ENCODE data around the gene EIPR1.
"Not testable (repeated sequence)": the region's sequence is repeated elsewhere in the genome, so short reads cannot be mapped to it uniquely, and the experiment has no call there.

The EIPR1 gene

DNA sequence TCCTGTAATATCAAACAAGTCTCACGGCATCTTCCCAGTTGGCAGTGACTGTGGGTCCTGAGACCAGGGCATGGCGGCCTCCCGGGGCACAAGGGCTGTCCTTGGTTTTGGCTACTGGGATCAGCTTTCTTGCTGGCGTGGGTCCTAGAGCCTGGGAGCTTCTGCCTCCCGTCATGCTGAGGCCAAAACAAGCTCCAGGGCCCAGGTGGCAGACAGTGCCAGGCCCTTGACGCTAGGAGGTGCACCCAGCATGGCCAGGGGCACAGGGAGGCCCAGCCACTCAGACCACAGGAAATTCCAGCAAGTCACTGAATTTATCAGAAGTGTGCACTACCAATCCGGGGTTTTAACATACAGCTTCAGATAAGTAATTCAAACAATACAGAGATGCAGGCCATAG, 184.7 kb downstream of the EIPR1 start:
- no peak for DNase-seq (ENCODE audit: low read depth)

- no peak for DNase-seq (ENCODE audit: low read depth)
Measured at GRCh38 chr2:3192281-3192818, 185.3 kb downstream of the EIPR1 start.

DNA sequence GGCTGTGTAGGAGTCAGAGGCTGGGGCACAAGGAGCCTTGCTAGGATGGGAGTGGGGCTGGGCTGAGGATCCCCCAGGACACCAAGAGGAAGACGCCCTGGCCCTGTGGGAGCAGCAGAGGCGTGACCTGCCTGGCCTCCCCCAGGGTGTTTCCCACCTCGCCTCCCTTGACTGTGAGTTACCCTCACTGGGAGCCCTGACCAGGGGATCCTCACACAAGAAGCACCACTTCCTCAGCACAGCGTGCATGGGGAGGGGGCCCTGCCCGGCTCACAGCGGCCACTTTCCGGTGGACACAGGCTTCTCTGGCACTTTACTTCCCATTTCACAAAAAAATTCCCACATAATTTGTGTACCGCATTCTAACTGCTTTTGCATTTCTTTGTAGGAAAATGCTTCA, 187.7 kb downstream of the EIPR1 start:
- no peak for DNase-seq (ENCODE audit: low read depth)

DNA sequence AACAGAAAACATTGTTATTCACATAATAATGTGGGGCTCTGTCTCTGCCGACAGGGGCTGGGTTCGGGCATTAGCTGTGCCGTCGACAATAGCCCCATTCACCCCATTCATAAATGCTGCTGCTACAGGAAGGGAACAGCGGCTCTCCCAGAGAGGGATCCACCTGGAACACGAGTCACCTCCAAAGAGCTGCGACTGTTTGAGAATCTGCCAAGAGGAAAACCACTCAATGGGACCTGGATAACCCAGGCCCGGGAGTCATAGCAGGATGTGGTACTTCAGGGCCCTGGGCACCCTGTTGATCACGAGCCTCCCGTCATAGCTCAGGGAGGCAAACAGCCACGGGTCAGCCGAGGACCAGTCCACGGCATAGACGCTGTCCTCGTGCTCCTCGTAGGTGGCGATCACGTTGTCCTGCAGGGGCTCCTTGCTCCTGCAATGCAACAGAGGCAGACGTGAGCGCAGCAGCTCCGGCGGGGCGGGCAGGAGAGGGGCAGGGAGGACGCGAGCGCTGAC, 188.5 kb downstream of the EIPR1 start:
- no peak for DNase-seq (ENCODE audit: low read depth)

GRCh38 chr2:3188405-3188946, 189.1 kb downstream of the EIPR1 start:
- DNase-seq (ENCODE audit: low read depth) = no peak

DNA sequence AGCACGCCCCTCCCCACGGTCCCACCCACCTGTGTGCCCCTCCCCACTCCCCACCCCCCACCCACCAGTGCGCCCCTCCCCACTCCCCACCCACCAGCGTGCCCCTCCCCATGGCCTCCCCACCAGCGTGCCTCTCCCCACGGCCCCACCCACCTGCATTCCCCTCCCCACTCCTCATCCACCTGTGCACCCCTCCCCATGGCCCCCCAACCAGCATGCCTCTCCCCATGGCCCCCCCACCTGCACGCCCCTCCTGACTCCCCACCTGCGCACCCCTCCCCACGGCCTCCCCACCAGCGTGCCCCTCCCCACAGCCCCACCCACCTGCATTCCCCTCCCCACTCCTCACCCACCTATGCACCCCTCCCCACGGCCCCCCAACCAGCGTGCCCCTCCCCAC, 190.2 kb downstream of the EIPR1 start:
- no peak for DNase-seq (ENCODE audit: low read depth)

DNA sequence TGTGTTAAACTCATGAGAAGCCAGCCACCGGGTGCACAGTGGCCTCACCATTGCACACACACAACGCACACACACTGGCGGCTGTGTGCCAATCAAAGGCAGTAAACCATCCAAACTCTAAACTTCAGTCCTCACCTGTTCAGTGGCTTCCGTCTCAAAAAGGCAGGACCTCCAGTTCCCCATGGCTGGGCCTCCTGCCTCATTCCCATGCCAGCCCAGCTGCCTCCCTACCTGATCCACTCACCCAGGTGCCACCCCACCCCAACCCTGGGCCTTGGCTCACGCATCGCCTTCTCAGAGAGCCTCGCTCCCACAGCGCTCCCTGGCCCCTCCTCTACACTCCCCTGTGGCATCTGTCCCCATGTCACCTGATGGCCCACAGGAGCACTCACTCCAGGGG, 190.9 kb downstream of the EIPR1 start:
- no peak for DNase-seq (ENCODE audit: low read depth)

DNA sequence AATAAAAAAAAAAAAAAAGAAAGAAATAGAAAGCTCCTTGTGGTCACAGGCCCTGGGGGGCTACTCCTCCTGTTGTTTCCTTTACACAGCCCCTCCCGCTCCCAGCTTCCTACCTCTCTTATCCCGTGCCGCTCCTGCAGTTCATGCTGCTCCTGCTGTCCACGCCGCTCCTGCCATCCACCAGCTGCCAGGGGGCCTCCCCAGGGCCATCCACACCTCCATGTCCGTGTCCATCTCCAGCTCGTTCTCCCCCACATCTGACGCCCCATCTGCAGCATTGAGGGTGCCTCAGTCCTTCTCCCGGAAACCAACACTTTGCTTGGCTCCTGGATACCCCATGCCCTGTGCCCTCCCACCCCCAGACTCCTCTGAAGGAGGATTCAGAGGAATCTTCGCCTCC, 191.7 kb downstream of the EIPR1 start:
- DNase-seq (ENCODE audit: low read depth) = no peak

DNA sequence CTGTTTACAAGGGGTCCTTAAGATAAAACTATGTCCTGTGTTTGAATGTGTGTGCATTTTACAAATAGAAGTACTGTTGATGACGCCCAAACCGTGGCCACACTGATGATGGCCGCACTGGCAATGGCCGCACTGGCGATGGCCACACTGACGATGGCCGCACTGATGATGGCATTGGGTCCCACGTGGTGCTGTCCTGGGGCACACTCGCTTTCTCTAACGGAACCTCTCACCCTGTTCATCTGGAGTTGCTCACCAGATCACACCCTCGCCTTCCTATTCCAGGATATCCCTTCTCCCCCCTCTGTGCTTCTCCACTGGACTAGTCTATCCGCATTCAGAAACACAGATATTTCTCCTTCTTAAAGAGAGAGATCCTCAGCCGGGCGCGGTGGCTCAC, 192.4 kb downstream of the EIPR1 start:
- DNase-seq (ENCODE audit: low read depth) = no peak

DNA sequence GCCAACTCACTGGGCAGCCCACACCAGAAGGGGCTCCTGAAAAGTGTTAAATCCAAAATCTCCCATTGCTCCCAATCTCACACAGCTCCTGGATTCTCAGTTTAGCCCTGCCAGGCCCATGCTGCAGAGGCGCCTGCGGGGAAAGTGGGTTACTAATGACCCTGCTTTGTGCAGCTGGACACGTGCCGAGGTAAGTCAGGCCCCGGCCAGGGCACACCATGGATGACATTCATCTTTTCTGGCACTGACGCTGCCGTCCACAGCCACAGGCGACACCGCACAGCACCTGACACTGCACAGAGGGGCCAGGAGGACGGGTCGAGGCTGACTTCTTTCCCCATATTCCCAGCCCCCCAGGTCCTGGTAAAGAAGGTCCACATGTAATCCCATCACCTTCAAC, 193.5 kb downstream of the EIPR1 start:
- no peak for DNase-seq (ENCODE audit: low read depth)

- DNase-seq (ENCODE audit: low read depth) = no peak
Measured at GRCh38 chr2:3183766-3184165, 193.9 kb downstream of the EIPR1 start.

- no peak for DNase-seq (ENCODE audit: low read depth)
Measured at GRCh38 chr2:3182848-3183247, 194.8 kb downstream of the EIPR1 start.

DNA sequence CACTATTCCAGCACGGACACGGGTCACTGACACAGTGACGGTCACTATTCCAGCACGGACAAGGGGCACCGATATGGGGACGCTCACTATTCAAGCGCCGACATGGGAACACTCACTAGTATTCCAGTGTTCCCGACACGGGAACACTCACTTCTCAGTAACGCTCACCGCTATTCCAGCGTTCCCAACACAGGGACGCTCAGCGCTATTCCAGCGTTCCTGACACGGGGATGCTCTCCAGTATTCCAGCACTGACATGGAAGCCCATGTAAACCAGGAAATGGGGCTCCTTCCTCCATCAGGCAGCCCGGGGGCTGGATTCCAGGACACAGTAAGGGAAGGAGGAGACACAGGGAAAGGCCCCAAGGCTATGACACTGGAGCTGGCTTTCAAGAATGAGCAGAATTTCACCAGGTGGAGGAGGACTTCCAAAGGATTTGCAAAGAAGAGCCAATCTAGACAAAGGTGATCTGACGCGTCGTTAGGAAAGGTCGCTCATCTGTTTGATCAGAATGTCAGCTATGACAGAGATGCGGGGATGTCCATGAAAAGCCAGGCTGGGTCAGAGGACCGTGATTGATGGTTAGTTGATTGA, 196.1 kb downstream of the EIPR1 start:
- no peak for DNase-seq (ENCODE audit: low read depth)

GRCh38 chr2:3180909-3181221, 196.8 kb downstream of the EIPR1 start:
- DNase-seq (ENCODE audit: low read depth) = not testable (repeated sequence)

GRCh38 chr2:3180082-3180908, 197.3 kb downstream of the EIPR1 start:
- DNase-seq (ENCODE audit: low read depth) = no peak

GRCh38 chr2:3179626-3180025, 198.0 kb downstream of the EIPR1 start:
- no peak for DNase-seq (ENCODE audit: low read depth)

DNA sequence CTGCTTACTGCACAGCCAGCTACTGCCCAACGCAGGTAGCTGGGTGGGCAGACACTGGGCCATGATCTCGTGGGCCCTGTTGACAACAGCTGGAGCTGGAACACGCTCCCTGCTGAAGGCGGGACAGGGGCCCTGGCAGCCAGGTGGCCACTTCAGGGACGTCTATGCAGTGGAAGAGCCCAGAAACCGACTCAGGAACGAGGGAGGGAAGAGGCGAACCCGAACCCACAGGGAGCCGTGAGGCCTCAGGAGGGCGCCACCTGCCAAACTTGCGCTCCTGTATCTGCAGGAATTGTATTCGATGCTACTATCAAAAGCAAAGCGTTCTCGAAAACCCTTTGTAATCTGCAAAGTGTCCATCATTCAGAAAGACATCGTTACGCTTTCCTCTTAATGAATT, 198.4 kb downstream of the EIPR1 start:
- no peak for DNase-seq (ENCODE audit: low read depth)

- DNase-seq (ENCODE audit: low read depth) = no peak
Measured at GRCh38 chr2:3178578-3179031, 199.0 kb downstream of the EIPR1 start.

DNA sequence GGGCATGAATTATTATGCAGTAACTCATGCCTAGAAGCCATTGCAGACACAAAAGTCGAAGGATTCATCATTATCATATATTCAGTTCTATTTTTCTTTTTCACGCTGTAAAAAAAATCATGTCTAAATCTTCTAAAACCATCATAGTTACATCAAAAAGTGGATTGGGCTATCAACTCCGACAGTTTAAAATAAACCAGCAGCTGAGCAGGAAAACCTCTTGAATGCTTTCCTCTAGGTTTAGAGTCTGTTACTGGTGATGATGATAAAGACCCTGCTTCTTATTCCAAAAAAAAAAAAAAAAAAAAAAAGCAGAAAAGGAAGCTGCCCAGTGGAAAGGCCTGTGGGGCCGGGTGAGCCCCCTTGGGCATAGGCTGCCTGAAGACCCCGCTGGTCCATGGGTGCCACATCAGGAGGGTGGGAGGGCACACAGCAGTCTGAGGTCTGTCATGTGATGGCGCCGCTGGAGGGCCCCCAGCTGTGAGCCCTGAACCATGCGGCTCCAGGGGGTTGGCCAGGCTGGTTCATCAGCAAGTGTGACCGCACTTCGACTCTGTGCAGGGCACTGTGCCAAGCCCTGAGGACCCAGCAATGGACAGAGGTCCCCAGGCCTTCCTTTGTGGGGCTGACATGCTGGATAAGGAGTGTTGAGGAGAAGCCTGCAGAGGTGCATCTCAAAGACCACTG, 199.6 kb downstream of the EIPR1 start:
- DNase-seq (ENCODE audit: low read depth) = no peak

GRCh38 chr2:3176869-3177255, 200.8 kb downstream of the EIPR1 start:
- DNase-seq (ENCODE audit: low read depth) = no peak

GRCh38 chr2:3176071-3176868, 201.3 kb downstream of the EIPR1 start:
- DNase-seq (ENCODE audit: low read depth) = no peak

GRCh38 chr2:3175568-3175955, 202.1 kb downstream of the EIPR1 start:
- DNase-seq (ENCODE audit: low read depth) = no peak

Measured in stimulated activated CD4-positive, alpha-beta T cell treated with anti-CD3 and anti-CD28 coated beads, Interleukin-2, amount 100 ng/mL, for 4 hours (primary cell).